ENCODE measurements around the gene GNGT2. TPM values are rescaled to one million over a fixed set of nuclear protein-coding genes. Genes with fewer than 3 reads are reported as not detected.
"Not testable (repeated sequence)": the region's sequence is repeated elsewhere in the genome, so short reads cannot be mapped to it uniquely, and the experiment has no call there.

GNGT2 gene
- total RNA-seq, 1 donor from 2014 or later = not detected

DNA sequence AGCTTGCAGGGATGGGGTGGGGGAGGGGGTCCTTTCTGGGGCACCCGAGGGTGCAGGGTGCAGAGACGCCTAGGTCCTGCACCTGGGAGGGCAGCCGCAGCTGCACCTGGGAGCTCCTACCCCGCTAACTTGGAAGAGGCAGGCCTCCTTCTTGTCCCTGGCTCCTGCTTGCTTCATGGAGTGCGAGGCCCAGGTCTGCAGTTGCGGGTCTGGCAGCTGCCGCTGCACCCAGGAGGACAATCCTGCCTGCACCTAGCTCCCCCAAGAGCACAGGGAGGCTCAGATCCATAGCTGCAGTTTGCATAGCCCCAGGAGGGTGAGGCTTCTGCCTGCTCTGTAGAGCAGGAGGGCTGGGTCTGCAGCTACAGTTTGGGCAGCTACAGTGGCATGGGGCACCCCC lies 26.6 kb downstream of the GNGT2 start:
- H3K4me3 Mint-ChIP-seq (ENCODE audit: unreplicated experiment) = no peak overlapping the region
- DNase-seq (ENCODE audit: extremely low spot score, unreplicated experiment) = no peak
- no peak overlapping the region for H3K27ac Mint-ChIP-seq (ENCODE audit: unreplicated experiment)
- no peaks in the 10 kb centered on the region for H3K4me1 Mint-ChIP-seq (ENCODE audit: unreplicated experiment)
- no peaks in the 10 kb centered on the region for H3K9me3 Mint-ChIP-seq (ENCODE audit: unreplicated experiment)
- H3K36me3 Mint-ChIP-seq (ENCODE audit: unreplicated experiment) = no peaks in the 10 kb centered on the region
- TF ChIP-seq, protein P1, sequence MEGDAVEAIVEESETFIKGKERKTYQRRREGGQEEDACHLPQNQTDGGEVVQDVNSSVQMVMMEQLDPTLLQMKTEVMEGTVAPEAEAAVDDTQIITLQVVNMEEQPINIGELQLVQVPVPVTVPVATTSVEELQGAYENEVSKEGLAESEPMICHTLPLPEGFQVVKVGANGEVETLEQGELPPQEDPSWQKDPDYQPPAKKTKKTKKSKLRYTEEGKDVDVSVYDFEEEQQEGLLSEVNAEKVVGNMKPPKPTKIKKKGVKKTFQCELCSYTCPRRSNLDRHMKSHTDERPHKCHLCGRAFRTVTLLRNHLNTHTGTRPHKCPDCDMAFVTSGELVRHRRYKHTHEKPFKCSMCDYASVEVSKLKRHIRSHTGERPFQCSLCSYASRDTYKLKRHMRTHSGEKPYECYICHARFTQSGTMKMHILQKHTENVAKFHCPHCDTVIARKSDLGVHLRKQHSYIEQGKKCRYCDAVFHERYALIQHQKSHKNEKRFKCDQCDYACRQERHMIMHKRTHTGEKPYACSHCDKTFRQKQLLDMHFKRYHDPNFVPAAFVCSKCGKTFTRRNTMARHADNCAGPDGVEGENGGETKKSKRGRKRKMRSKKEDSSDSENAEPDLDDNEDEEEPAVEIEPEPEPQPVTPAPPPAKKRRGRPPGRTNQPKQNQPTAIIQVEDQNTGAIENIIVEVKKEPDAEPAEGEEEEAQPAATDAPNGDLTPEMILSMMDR (IDR thresholded peaks at IDR 0.05) = no peak
- H3K27me3 Mint-ChIP-seq (ENCODE audit: unreplicated experiment) = peaks cover 17% of the 10 kb centered on the region

GRCh38 chr17:49183341-49183740 lies 27.0 kb downstream of the GNGT2 start:
- no peaks in the 10 kb centered on the region for H3K36me3 Mint-ChIP-seq (ENCODE audit: unreplicated experiment)
- DNase-seq (ENCODE audit: extremely low spot score, unreplicated experiment) = no peak
- H3K27ac Mint-ChIP-seq (ENCODE audit: unreplicated experiment) = no peak overlapping the region
- H3K4me1 Mint-ChIP-seq (ENCODE audit: unreplicated experiment) = no peaks in the 10 kb centered on the region
- H3K9me3 Mint-ChIP-seq (ENCODE audit: unreplicated experiment) = no peaks in the 10 kb centered on the region
- TF ChIP-seq, protein P1 (IDR thresholded peaks at IDR 0.05) = no peak
- no peak overlapping the region for H3K4me3 Mint-ChIP-seq (ENCODE audit: unreplicated experiment)
- peaks cover 17% of the 10 kb centered on the region for H3K27me3 Mint-ChIP-seq (ENCODE audit: unreplicated experiment)

- peaks cover 6% of the 10 kb centered on the region for H3K9me3 Mint-ChIP-seq (ENCODE audit: unreplicated experiment)
- no peak for DNase-seq (ENCODE audit: extremely low spot score, unreplicated experiment)
Measured at GRCh38 chr17:49180998-49181635, 29.3 kb downstream of the GNGT2 start.

GRCh38 chr17:49180303-49180702 lies 30.1 kb downstream of the GNGT2 start:
- no peak overlapping the region for H3K27ac Mint-ChIP-seq (ENCODE audit: unreplicated experiment)
- H3K36me3 Mint-ChIP-seq (ENCODE audit: unreplicated experiment) = peaks cover 3% of the 10 kb centered on the region
- TF ChIP-seq, protein P1 (IDR thresholded peaks at IDR 0.05) = peak; percentile 68
- DNase-seq (ENCODE audit: extremely low spot score, unreplicated experiment) = no peak
- peaks cover 12% of the 10 kb centered on the region for H3K9me3 Mint-ChIP-seq (ENCODE audit: unreplicated experiment)
- H3K4me3 Mint-ChIP-seq (ENCODE audit: unreplicated experiment) = no peak overlapping the region
- no peaks in the 10 kb centered on the region for H3K4me1 Mint-ChIP-seq (ENCODE audit: unreplicated experiment)
- H3K27me3 Mint-ChIP-seq (ENCODE audit: unreplicated experiment) = peaks cover 18% of the 10 kb centered on the region

More at GRCh38 chr17:49180998-49181635, 29.3 kb downstream of the GNGT2 start:
- TF ChIP-seq, protein P1 (IDR thresholded peaks at IDR 0.05) = no peak
- Mint-ChIP-seq H3K4me3 (ENCODE audit: unreplicated experiment) (no peak overlapping the region), H3K27me3 (ENCODE audit: unreplicated experiment) (peaks cover 17% of the 10 kb centered on the region), H3K27ac (ENCODE audit: unreplicated experiment) (no peak overlapping the region), H3K4me1 (ENCODE audit: unreplicated experiment) (no peaks in the 10 kb centered on the region), H3K36me3 (ENCODE audit: unreplicated experiment) (no peaks in the 10 kb centered on the region)

GRCh38 chr17:49175978-49176377 lies 34.4 kb downstream of the GNGT2 start:
- H3K4me3 Mint-ChIP-seq (ENCODE audit: unreplicated experiment); DNase-seq (ENCODE audit: extremely low spot score, unreplicated experiment); H3K27ac Mint-ChIP-seq (ENCODE audit: unreplicated experiment); H3K4me1 Mint-ChIP-seq (ENCODE audit: unreplicated experiment); H3K36me3 Mint-ChIP-seq (ENCODE audit: unreplicated experiment): not testable (repeated sequence)
- Mint-ChIP-seq H3K9me3 (ENCODE audit: unreplicated experiment) (peaks cover 20% of the 10 kb centered on the region), H3K27me3 (ENCODE audit: unreplicated experiment) (peaks cover 29% of the 10 kb centered on the region)

GRCh38 chr17:49170711-49171110 lies 39.7 kb downstream of the GNGT2 start:
- not testable (repeated sequence) for H3K27ac Mint-ChIP-seq (ENCODE audit: unreplicated experiment); H3K4me1 Mint-ChIP-seq (ENCODE audit: unreplicated experiment); H3K36me3 Mint-ChIP-seq (ENCODE audit: unreplicated experiment); DNase-seq (ENCODE audit: extremely low spot score, unreplicated experiment); H3K4me3 Mint-ChIP-seq (ENCODE audit: unreplicated experiment)
- peaks cover 61% of the 10 kb centered on the region for H3K27me3 Mint-ChIP-seq (ENCODE audit: unreplicated experiment)
- peaks cover 11% of the 10 kb centered on the region for H3K9me3 Mint-ChIP-seq (ENCODE audit: unreplicated experiment)

Measured in osteocyte (in vitro differentiated cells).